C4-2B (cell line): ENCODE measurements around the gene ZNF804A.

Experiments
- CTCF ChIP-seq: fragments of 450-650 bp; conservative IDR thresholded peaks from 2 replicates; pipeline ENCODE4 v1.5.1; 2017; ENCODE audit warnings: mild to moderate bottlenecking
- ZFX ChIP-seq: fragments of 450-650 bp; IDR thresholded peaks from 2 replicates; pipeline ENCODE4 v1.6.1; 2017

- TF ChIP-seq CTCF (peak; percentile 64), ZFX (no peak)
Measured at GRCh38 chr2:184611361-184612085, 13.2 kb downstream of the ZNF804A start.
